Stomach (tissue), 9 donors: ENCODE measurements around the gene BABAM2. TPM values are rescaled to one million over a fixed set of nuclear protein-coding genes. Genes with fewer than 3 reads are reported as not detected.

Source experiments
- DNase-seq, 2 donors: peaks; one replicate each; pipeline versions ENCODE4 v3.0.0 to v3.0.0-alpha.2; 2013 to 2019
- H3K27ac ChIP-seq, 5 donors: fragments of 200-600 bp in 4 of 5; sonication (generic) in 4 of 5; one replicate each; pipeline ENCODE4 v1.5.1; 2013 to 2019; ENCODE audit warnings: mild to moderate bottlenecking in 1 of 5, moderate library complexity in 1 of 5
- H3K27me3 ChIP-seq, 3 donors: fragments of 200-600 bp; sonication (generic); one replicate each; pipeline ENCODE4 v1.5.1; 2017 to 2019; ENCODE audit warnings: mixed run types in 1 of 3
- H3K36me3 ChIP-seq, 4 donors: fragments of 200-600 bp; sonication (generic); 1 replicate in 3 of 4; 2 replicates in 1 of 4; pipeline ENCODE4 v1.5.1; 2016 to 2019
- H3K4me1 ChIP-seq, 4 donors: fragments of 200-600 bp; sonication (generic); one replicate each; pipeline ENCODE4 v1.5.1; 2016 to 2019
- H3K4me3 ChIP-seq, 4 donors: fragments of 200-600 bp; sonication (generic) in 3 of 4; one replicate each; pipeline ENCODE4 v1.5.1; 2016 to 2019; ENCODE audit warnings: mild to moderate bottlenecking in 1 of 4
- H3K9me3 ChIP-seq, 4 donors: fragments of 200-600 bp; sonication (generic); one replicate each; pipeline ENCODE4 v1.5.1; 2016 to 2019
- CTCF ChIP-seq, 7 experiments: fragments of 450-650 bp in 4 of 7; fragments of 200-600 bp in 3 of 7; sonication (generic) in 3 of 7; IDR thresholded peaks; one replicate each; pipeline ENCODE4 v1.5.1; 2016 to 2019; ENCODE audit warnings: antibody characterized with exemption in 7 of 7, control low read depth in 2 of 7, mild to moderate bottlenecking in 1 of 7
- EP300 ChIP-seq: sonication (generic); formaldehyde crosslinking; IDR thresholded peaks from one replicate; pipeline ENCODE4 v1.6.1; 2017; ENCODE audit warnings: antibody characterized with exemption
- POLR2A ChIP-seq, 4 donors: fragments of 450-650 bp; IDR thresholded peaks; one replicate each; pipeline ENCODE4 v1.6.1; 2016; ENCODE audit warnings: antibody characterized with exemption in 4 of 4, control low read depth in 2 of 4, mild to moderate bottlenecking in 1 of 4, moderate library complexity in 1 of 4
- POLR2AphosphoS5 ChIP-seq, 3 donors: sonication (generic); formaldehyde crosslinking; IDR thresholded peaks; one replicate each; pipeline ENCODE4 v1.6.1; 2016; ENCODE audit warnings: antibody characterized with exemption in 3 of 3
- WGBS, 5 donors: extraction: QIAGEN DNeasy Blood & Tissue Kit in 3 of 5; methylation state at CpG; one replicate each; pipeline versions ENCODE4 v1.1.5 to v1.1.7; 2013 to 2018; 5-methylcytosine and 5-hydroxymethylcytosine counted together
- intact Hi-C: fragments of 100-400 bp; cut with DNase I; formaldehyde crosslinking; loops from one replicate; pipeline ENCODE4 v1.15.1; 2023; ENCODE audit warnings: low total_unique reads
- polyA plus RNA-seq, 3 donors: library from polyadenylated mRNA; stranded (reverse); fragments of 200-250 nt; gene quantifications; one replicate each; pipeline ENCODE4 v1.2.3, GENCODE V29; 2013
- total RNA-seq, 5 donors: library from RNA; depleted of rRNA; stranded (reverse); fragments of >200 nt; gene quantifications; one replicate each; pipeline versions ENCODE4 v1.1.0 to v1.2.3, GENCODE V29; 2014 to 2016
- donor health status: healthy with polysubstance abuse.
- donor health status: Bipolar disorder and iron deficiency.
- donor health status: healthy.

The BABAM2 gene
- total and polyA plus RNA-seq, 8 donors: 14.2 to 41.4 (median 22.8) TPM

- intact Hi-C loops: no loop called here
- TF ChIP-seq POLR2A (IDR thresholded peaks at IDR 0.05) (no peak), EP300 (no peak), POLR2AphosphoS5 (IDR thresholded peaks at IDR 0.05) (no peak), CTCF (IDR thresholded peaks at IDR 0.05) (no peak)
- Histone ChIP-seq H3K4me3 (no peak overlapping the region), H3K9me3 (no peaks in the 10 kb centered on the region), H3K27ac (no peak overlapping the region), H3K36me3 (peaks cover 0 to 26% (median 17%) of the 10 kb centered on the region in 4 donors), H3K27me3 (no peaks in the 10 kb centered on the region), H3K4me1 (peaks cover 0 to 4% (median 0%) of the 10 kb centered on the region in 4 donors)
- WGBS, 5 donors: 80 to 94% (median 89%) methylated on average over 1 of the region's 1 CpG
- DNase-seq: no peak
These were observed 11.6 kb downstream of the BABAM2 start for GRCh38 chr2:27902098-27902497.

- H3K4me1 ChIP-seq: peaks cover 0 to 4% (median 0%) of the 10 kb centered on the region in 4 donors
- no peaks in the 10 kb centered on the region for H3K9me3 ChIP-seq
- no peaks in the 10 kb centered on the region for H3K27me3 ChIP-seq
- no peak for TF ChIP-seq POLR2AphosphoS5 (IDR thresholded peaks at IDR 0.05)
- no peak for TF ChIP-seq EP300
- no peak for TF ChIP-seq CTCF (IDR thresholded peaks at IDR 0.05)
- no peak for TF ChIP-seq POLR2A (IDR thresholded peaks at IDR 0.05)
- intact Hi-C loops: no loop called here
- H3K27ac ChIP-seq: no peak overlapping the region
- no peak for DNase-seq
- WGBS, 5 donors: 72 to 85% (median 81%) methylated on average over 2 of the region's 2 CpGs
- H3K36me3 ChIP-seq: peaks cover 0 to 20% (median 17%) of the 10 kb centered on the region in 4 donors
- H3K4me3 ChIP-seq: no peak overlapping the region
These were observed 12.5 kb downstream of the BABAM2 start for GRCh38 chr2:27903018-27903417.

DNA sequence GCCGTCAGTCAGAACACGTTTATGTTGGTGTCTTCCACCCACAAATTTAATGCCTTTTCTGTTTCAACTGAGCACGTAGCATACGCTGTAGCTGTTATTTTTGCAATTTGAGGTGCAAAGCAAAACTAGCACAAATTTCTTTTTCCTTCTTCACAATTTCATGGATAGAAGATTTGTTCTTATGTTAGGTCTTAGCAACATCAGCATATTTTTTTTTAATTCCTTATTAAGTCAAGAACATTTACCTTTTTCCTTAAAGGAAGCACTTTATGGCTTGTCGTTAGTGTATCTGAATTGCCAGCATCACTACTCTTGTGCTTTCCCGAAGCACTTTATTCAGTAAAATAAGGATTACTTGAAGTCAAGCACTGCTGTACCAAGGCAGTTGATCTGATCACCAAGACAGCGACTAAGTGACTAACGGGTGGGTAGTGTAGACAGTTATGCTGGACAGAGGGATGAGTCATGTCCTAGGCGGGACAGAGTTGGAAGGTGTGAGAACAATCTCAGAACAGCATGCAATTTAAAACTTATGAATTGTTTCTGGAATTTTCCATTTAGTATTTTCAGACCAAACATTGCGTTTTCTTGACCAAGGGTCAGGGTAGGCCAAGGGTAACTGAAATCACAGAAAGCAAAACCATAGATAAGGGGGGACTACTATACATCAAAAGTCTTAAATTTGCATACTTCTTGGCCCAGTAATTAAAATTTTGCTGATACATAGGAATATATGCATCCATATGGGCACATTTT, 13.3 kb downstream of the BABAM2 start:
- Histone ChIP-seq H3K4me3 (no peak overlapping the region), H3K9me3 (no peaks in the 10 kb centered on the region), H3K4me1 (peaks cover 0 to 4% (median 0%) of the 10 kb centered on the region in 4 donors), H3K27ac (no peak overlapping the region), H3K27me3 (no peaks in the 10 kb centered on the region), H3K36me3 (peaks cover 0 to 13% (median 9%) of the 10 kb centered on the region in 4 donors)
- intact Hi-C loops: no loop called here
- WGBS, 5 donors: 90 to 95% (median 93%) methylated on average over 10 of the region's 10 CpGs
- no peak for DNase-seq
- TF ChIP-seq POLR2AphosphoS5 (IDR thresholded peaks at IDR 0.05): no peak

DNA sequence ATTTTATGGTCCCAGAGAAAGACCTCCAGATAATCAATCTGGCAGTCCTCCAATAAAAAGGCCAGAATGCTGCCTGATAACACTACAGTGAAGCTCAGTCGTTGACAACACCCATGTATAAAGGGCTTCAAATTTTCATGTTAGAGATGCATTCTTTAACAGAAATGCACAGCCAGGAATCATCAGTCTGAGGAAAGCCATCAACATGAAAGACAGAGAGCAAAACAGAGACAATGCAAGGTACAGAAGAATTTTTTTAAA, 13.8 kb downstream of the BABAM2 start:
- Histone ChIP-seq H3K27ac (no peak overlapping the region), H3K27me3 (no peaks in the 10 kb centered on the region), H3K4me3 (no peak overlapping the region), H3K36me3 (peaks cover 0 to 8% (median 4%) of the 10 kb centered on the region in 4 donors), H3K9me3 (no peaks in the 10 kb centered on the region), H3K4me1 (peaks cover 0 to 4% (median 0%) of the 10 kb centered on the region in 4 donors)
- intact Hi-C loops: no loop called here
- WGBS, 5 donors: 46 to 94% (median 62%) methylated on average over 1 of the region's 1 CpG
- no peak for TF ChIP-seq EP300
- no peak for TF ChIP-seq POLR2AphosphoS5 (IDR thresholded peaks at IDR 0.05)
- TF ChIP-seq CTCF (IDR thresholded peaks at IDR 0.05): no peak
- no peak for TF ChIP-seq POLR2A (IDR thresholded peaks at IDR 0.05)
- no peak for DNase-seq

DNA sequence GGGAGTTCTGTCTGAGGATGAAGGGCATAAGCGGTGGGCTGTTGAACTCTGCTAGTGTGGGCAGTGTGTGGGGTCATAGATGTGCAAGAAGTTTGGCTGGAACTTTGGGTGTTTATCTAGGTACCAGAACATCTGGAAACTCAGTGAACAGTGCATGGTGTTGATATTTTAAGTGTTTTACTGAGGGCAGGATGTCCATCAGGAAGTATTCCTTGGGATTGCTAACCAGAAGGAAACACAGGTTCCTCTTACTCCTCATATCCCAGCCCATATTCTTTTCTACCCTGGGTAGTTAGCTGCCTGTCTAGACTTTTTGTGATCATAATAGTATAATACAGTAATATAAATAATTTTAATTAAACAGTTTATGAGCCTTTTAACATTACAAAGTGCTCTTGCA, 15.5 kb downstream of the BABAM2 start:
- no peak overlapping the region for H3K4me3 ChIP-seq
- intact Hi-C loops: no loop called here

More for the DNA sequence above, 15.5 kb downstream of the BABAM2 start:
- peaks cover 0 to 5% (median 0%) of the 10 kb centered on the region in 4 donors for H3K36me3 ChIP-seq
- no peak for TF ChIP-seq POLR2AphosphoS5 (IDR thresholded peaks at IDR 0.05)
- TF ChIP-seq POLR2A (IDR thresholded peaks at IDR 0.05): no peak
- no peak for TF ChIP-seq CTCF (IDR thresholded peaks at IDR 0.05)
- no peak for TF ChIP-seq EP300
- H3K4me1 ChIP-seq: peaks cover 0 to 4% (median 0%) of the 10 kb centered on the region in 4 donors
- no peaks in the 10 kb centered on the region for H3K27me3 ChIP-seq
- no peak for DNase-seq
- no peak overlapping the region for H3K27ac ChIP-seq
- 75 to 93% (median 89%) methylated on average over 1 of the region's 1 CpG for WGBS, 5 donors
- no peaks in the 10 kb centered on the region for H3K9me3 ChIP-seq
